Measurements from ENCODE around the gene C17orf50.

C17orf50 gene

DNA sequence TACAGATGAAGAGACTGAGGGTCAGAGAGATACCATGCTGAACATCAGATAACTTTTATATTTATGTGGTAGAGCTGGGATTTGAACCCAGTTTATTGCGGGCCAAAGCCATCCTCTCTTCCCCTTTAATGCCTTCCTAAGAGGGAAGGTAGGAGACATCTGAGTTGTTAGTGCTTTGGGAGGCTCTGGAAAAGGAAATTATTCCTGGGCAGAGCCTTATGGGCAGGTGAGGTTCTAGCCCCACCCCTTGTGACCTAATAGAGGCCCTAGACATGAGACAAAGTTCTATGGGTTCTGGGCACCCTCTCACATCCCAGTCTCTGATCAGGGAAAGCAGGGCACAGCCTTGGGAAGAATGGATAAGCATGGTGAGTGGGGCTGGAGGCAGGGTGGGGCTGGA is at the start of gene C17orf50:
C17orf50 (plus strand) TSS at position 301 of the 400 bp plus-strand sequence; CDS start at position 356, 55 bp downstream.
- DNase-seq (ENCODE audit: low read depth in 2 of 2) = no peak

DNA sequence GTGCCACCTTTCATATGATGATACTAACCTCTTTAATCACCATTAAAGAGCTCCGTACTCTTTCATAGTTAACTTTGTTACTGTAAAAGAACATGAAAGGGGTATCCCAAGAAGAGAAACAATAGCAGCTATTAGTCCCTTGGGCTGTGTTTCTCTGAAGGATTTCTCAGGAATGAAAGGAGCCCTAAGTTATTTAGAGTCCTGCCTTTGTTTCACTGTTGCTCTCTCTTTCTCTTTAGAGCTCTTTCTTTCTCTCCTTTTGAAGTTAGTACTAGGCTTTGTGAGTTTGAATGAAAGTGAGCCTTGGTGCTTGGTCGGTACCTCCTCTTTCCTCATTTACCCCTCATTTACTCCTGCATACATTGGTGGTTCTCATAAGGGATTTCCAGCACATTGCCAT is 49.7 kb upstream of the C17orf50 start:
- DNase-seq (ENCODE audit: low read depth in 2 of 2) = no peak

DNA sequence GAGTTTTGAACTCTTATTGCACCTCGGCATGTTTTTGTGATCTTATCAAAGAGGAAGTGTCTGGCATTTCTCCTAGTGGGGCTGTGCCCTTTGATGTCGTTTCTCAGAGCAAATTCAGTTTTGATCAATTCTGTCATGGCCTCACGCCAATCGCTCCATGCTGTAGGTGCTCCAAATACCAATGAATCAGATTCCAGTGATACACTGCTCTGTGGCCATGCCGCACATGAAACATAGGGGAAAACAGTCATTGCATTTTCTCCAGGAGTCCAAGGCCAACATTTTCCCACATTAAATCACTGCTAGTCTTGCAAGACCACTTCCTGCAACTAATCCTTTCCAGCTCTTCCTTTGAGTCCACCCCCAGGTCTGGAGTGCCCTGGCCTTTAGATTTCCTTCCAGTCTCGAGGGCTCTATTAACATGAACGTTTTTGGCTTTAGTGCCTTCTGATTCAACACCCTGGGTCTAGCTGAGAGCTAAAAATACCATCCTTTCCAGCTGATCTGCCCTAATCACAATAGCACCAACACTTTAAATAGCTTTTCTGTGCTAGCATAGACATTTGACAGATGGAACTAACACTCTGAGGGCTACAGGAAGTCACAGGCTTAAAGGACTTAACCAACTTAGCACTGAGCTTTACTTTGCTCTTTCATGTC is 47.5 kb upstream of the C17orf50 start:
- peak; percentile 73 to 79 for DNase-seq (ENCODE audit: low read depth in 2 of 2)

DNA sequence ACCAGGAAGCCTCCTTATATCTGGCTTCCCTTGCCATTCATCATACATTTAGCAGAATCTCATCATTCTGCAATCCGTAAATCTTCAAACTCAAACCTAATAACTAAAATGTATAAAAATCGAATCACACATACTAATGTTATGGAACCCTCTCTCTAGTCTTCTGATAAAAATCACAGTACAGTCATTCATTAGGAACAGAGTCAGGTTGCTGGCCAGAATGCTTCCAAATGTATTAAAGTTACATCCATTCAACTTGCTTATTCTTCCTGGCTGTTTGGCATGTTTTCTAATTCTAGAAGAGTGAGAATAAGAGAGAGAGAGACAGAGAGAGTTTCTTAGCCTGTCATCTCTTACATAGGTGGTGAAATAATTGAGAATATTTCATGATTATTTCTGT is 45.7 kb upstream of the C17orf50 start:
- no peak for DNase-seq (ENCODE audit: low read depth in 2 of 2)

DNA sequence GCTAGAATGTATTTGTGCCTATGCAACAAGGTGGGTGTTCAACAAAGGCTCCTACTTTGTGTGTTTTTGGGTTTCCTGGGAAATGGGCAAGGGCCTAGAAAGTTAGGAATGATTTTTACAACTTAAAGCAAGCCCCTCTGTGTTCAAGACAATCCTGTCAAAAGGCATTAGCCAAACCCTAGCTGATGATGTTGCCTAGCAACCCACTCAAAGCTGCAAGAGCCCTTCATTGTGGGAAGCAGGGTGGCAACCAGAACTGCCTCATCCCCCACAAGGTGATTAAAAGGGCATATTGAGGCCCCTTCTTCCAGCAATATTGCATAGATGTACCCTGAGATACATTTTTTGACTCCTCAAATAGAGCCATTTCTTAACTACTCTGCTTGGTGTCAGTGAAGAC is 45.3 kb upstream of the C17orf50 start:
- no peak for DNase-seq (ENCODE audit: low read depth in 2 of 2)

DNA sequence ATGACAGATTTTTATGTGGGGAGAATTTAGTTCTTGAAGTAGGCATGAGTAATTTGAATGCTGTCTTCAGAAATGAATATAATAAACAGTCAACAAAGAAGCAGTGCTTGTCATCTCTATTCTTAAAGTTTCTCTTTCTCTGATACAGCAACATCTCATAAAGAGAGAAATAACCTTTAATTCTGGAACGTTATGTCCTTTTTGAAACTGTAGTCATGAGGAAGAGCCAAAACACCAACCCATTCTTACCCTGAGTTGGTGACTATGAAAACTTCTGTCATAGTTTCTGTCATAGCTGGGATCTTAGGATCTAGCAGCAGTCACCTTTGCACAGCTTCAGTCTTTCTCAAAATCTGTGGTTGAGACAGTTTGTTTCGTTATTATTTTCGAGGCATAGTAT is 44.5 kb upstream of the C17orf50 start:
- DNase-seq (ENCODE audit: low read depth in 2 of 2) = no peak

DNA sequence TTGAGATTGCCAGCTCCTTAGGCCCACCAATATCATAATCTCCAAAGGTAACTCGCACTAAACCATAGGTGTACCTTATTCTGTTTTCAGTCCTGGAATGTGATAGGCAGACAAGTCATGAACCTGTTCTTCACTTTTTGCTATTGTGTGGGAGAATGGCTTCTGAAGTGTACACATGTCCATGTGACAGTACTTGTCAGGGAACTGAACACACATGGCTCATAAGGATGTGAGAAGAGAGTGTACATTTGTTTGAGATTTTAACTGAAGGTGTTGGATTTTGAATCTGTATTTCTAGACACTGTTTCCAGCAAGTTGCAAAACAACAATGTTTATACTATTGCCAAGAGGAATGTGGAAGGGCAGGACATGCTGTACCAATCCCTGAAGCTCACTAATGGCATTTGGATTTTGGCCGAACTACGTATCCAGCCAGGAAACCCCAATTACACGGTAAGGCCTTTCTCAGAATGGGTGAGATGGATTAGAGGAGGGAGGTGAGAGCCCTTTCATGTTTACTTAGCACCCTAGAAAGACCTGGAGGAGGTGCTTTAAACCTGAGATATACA is 43.7 kb upstream of the C17orf50 start:
- DNase-seq (ENCODE audit: low read depth in 2 of 2) = no peak

DNA sequence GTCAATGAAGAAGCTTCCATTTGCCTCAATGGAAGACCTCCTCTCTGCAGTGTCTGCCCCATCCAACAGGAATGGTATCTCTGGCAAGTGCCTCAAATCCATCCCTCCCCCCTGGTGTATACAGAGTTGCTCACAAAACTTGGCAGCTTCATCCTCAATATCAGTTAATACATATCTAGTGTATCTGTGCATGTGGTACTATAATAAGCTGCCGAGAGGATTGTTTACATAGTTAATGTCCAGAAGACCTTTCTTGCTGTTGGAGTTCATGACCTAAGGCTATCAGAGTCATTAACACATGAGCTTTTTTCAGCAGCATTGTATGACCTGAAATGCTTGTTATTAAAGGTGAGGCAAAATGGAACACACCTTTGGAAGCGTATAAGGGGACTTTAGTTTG is 43.2 kb upstream of the C17orf50 start:
- no peak for DNase-seq (ENCODE audit: low read depth in 2 of 2)

DNA sequence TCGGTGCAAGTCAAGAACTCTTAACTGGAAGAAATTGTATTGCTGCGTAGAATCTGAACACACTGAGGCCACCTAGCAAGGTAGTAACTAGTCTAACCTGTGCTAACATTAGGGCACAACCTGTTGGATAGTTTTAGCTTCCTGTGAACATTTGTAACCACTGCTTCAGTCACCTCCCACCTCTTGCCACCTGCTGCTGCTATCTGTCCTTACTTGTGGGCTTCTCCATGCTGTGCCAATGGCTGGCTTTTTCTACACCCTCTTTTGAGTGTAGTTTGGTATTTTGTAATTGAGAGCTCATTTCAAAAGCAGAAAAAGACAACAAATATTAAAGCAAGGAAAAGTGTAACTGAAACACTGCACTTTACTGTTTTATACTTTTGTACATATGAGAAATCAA is 37.0 kb upstream of the C17orf50 start:
- DNase-seq (ENCODE audit: low read depth in 2 of 2) = no peak

DNA sequence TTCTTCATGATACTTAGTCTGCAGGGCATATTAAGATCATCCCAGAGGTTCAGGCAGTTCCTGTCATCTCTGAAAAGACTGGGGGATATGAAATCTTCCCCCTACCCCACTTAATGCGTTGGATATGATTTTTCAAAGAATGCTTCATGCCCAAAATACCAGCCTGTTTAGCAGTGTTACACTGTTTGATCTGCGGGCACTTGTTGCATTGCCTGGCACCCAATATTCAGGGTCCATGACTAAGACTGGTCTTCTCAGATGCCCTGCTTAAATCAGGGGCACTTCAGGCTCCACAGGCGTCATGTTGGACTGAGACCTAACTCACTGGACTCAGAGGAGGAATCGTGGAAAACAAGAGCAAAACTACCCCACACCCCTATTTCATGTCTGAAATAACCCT is 35.6 kb upstream of the C17orf50 start:
- DNase-seq (ENCODE audit: low read depth in 2 of 2) = no peak

DNA sequence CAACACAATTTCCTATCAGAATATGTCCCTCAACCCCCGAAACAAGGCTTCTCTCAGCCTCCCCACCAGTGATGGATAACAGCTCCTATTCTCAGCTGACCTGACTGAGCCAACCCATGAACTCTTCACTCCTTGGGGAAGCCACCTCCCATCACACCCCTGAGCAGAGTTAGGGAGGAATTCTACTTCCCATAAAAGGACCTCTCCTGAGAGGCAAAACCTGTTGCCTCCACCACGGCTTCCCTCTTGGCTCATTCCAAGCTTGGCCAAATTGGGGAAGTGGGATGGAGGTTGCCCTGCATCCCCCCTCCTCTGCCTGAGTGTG is 34.9 kb upstream of the C17orf50 start:
- DNase-seq (ENCODE audit: low read depth in 2 of 2) = no peak

DNA sequence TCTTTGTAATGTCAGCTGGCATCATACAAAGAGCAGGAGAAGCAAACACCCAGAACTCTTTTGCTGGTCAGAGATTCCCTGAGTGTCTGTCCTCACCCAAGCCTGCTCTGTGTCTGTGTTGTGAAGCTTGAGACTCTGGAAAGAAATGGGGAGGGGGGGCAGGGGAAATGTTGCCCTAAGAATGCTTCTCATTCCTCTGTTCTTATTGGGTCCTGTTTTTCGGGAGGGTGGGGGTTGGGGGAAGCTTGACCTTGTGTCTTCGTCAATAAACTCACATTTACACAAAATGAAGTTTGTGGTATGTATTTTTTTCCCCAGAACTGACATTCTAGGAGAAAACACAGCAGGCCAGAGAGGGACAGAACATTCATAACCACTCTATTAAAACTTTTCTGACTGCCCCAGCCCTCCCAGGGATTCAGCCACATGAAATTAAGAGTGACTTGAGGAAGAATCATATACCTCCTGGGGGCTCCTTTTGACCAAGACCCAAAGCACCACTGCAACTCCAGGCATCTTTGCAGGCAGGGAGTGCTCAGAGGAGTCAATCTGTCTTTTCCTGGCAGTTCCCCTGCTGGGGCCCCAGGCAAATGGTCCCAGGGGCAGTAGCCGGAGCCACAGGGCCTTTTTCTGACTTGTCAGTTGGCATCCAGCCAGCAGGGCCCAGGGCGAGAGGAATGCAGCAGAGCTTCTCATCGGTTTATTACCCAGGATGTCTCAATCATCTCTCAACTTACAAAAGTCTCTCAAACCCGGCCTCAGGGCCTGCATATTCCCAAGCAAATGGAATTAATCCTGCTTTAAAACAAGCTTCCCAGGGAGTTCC is 34.3 kb upstream of the C17orf50 start:
- peak; percentile 85 to 87 for DNase-seq (ENCODE audit: low read depth in 2 of 2)

DNA sequence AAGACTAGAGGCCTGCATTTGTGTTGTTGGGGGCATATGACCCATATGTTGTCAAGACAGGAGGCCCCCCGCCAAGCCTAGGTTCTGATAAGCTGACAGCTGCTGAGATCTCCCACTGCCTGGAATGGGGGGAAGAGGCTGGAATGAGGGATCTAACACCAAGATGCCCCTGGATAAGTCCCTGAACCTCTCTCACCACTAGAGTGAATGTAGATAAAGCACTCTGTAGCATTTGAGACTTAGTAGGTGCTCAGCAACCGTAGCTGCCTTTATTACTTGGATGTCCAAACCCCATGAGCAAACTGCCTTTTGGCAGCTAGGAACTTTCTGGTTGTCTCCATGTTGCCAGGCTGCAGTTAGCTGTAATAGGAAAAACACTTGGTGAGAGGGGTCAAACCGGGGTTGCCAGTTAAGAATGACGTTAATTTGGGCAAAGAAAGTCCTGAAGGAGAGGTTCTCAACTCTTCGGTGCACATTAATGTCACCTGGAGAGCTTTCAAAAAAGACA is 33.7 kb upstream of the C17orf50 start:
- DNase-seq (ENCODE audit: low read depth in 2 of 2) = no peak

DNA sequence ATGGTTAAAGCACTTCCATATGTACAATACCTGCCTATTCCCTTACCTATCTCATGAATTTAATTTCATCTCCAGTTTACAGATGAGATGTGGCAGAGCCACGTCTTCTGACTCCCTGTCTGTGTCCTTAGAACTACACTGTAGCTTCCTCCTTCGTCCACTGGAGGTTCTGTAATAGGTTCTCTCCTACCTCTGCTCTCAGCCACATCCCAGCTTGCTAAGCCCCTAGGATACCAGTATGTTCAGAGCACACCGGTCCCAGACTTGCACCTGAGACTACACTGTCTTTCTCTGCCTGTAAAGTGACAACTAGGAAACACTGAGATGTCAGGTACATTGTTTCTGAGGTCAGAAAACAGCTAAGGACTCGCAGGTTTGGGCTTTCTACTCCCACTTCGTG is 33.1 kb upstream of the C17orf50 start:
- DNase-seq (ENCODE audit: low read depth in 2 of 2) = no peak

DNA sequence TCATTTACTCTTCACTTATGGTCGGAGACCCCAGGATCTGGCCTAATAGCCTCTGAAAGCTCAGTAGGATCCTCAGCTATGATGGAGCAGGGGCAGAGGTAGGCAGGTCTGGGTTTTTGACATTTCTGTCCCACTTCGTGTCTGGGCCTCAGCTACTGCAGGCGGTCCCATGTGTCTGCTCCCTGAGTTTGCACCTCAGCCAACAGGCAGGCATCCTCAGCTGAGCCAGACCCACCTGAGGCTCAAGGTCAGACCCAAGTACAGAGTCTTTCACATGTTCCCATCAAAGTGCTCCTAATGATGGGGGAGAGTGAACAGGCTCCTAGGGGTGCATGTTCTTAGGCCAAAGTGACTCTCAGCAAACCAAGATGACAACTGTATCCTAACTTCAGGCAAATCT is 32.1 kb upstream of the C17orf50 start:
- DNase-seq (ENCODE audit: low read depth in 2 of 2) = no peak

DNA sequence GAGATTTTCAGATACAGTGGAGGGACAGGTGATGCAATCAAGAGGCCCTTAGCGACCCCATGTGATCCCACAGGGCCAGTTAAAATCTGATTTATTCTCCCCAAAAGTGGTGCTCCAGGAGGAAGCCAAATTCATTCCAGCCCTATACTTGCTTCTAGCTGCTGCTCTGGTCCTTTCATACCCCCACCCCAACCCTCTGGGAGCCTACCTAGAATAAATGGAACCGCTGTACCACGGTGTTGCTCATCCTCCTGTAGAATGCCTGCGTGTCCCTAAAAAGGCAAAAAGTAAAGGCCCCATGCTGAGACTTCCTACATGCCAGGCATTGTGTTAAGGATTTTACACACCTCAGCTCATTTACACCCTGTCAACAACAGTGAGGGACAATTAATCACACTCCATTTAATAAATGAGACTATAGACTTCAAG is 31.3 kb upstream of the C17orf50 start:
- no peak for DNase-seq (ENCODE audit: low read depth in 2 of 2)

DNA sequence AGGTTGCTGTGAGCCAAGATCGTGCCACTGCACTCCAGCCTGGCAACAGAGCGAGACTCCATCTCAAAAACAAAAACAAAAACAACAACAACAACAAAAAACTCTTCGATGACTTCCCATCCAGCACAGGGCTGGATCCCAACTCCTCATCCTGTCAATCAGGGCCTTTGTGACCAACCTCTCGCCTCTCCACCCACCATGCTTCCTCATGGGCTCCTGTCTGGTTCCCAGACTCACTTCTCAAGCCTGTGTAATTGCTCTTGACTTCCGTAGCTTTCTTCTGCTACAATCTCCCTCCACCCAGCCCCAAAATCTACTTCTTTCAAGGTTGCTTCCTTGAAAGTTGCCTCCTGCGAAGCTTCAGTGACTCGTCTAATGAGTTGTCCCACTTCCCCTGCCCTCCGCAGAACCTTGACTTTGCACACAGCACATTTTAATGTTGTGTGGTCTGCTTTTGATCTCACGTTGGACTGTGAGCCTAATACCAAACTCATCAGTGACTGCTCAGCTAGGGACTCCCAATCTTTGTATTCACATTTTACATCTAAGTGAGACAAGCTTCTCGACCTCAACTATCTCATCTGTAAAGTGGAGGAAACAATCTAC is 30.2 kb upstream of the C17orf50 start:
- no peak for DNase-seq (ENCODE audit: low read depth in 2 of 2)

DNA sequence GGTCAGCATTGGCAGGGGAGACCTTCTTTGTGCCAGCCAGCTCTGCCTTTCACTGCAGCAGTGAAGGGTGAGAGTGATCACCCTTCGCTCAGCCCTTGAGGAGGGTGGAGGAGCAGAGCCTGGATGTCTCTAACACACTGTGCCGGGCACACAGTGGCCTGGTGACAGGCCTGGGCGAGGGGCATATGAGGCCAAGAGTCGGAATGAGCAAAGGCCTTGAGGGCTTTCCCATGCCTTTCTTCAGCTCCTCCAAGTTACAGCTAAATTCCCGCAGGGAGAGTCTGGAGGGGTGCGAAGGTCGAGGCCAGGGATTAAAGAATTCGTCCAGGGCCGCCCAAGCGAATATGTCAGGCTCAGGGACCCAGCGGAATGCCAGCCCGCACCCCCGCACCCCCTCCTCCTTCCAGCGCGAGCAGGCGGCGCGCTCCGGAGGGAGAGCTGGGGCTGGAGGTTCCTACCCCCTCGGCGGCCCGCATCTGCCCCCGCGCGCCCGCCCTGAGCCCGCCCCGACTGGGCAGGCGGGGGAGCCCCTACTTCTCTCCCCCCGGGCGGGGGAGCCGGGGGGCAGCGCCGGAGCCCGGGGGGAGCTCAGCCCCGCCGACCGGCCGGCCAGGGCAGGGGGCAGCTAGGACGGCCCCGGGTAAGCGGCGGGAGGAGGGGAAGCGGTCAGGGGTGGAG is 29.3 kb upstream of the C17orf50 start, which contains the start of gene RASL10B:
RASL10B (plus strand) TSS at position 401 of the 678 bp plus-strand sequence. CDS start 3,546 bp downstream, outside the sequence.
- no peak for DNase-seq (ENCODE audit: low read depth in 2 of 2)

DNA sequence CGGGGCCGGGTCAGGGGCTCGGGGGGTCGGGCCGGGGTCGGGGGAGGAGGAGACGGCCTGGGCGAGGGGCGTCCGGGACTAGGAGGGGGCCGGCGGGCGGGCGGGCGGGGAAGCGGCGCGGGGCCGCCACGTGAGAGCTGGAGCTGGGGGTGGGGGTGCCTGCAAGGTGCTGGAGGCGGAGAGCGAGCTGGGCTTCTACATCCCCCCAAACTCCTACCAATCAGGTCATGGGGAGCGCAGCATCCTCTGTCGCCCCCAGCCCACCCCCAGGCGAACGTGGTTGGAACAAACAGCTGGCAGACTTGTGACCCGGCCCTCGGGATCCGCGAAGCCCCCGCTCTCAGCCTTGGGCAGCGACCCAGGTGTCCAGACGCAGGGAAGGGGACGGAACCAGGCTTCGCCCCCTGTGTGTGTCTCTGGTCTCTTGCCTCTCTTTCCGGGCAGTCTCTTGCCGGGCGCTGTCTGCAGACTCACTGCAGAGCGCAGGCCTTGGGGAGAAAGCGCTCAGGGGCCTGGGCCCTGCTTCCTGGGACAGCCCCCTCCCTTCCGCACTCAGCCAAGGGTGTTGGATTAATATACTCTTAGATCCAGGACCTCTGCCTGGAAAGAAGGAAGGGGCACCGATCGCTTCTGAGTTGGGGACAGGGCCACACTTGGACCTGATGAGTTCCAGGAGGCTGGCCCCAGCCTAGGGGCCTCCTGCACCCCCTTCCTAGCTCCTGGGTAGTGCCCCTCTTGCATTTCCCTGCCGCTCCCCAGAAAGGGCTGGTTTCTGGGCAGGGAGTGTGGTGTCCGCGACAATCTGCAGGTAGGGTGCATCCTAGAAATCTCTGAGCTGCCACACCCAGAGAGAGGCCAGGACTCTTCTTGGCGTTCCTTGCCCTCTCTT is 28.5 kb upstream of the C17orf50 start:
- no peak for DNase-seq (ENCODE audit: low read depth in 2 of 2)

DNA sequence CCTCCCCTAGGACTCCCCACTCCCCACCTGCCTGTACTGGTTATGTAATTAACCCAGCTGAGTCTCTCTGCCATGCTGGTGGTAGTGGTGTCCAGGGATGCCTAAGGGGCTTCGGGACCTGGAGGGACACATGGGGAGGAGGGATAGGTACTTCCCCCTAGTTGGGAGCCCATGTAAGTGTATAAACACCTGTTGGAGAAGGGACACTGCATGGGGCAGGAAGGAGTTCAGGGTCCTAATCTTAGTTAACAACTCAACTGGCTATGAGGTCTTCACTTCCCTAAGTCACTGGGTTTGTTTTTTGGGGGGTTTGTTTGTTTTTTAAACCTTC is 27.9 kb upstream of the C17orf50 start:
- DNase-seq (ENCODE audit: low read depth in 2 of 2) = no peak

DNA sequence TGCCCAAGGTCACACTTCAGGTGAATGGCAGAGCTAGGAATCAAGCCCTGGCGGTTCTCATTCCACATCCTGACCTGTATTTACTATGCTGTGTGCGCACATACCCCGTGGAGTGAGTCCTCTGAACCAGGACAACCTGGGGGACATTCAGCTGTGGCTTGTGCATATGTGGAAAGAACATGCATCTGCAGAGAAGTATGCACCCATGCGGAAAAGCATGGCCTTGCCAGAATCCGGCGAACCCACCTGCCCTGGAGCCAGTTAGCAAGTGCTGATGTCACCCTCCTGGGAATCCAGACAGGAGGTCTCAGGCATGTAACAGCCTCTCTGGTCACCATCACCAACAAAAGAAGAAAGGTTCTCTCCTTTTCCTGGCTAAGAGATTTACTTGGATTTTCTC is 27.3 kb upstream of the C17orf50 start:
- no peak for DNase-seq (ENCODE audit: low read depth in 2 of 2)

Data from fibroblast of skin of left biceps (primary cell).